Raji (cell line): ENCODE measurements around the gene TIMM22.

Experiments
- POLR2A ChIP-seq: IDR thresholded peaks from 2 replicates; pipeline ENCODE4 v1.6.1; 2011; ENCODE audit warnings: low read depth, low read length, control low read depth; ENCODE audit not compliant: insufficient read depth

TIMM22 gene

GRCh38 chr17:1037238-1037879, 40.4 kb downstream of the TIMM22 start:
- no peak for TF ChIP-seq POLR2A

DNA sequence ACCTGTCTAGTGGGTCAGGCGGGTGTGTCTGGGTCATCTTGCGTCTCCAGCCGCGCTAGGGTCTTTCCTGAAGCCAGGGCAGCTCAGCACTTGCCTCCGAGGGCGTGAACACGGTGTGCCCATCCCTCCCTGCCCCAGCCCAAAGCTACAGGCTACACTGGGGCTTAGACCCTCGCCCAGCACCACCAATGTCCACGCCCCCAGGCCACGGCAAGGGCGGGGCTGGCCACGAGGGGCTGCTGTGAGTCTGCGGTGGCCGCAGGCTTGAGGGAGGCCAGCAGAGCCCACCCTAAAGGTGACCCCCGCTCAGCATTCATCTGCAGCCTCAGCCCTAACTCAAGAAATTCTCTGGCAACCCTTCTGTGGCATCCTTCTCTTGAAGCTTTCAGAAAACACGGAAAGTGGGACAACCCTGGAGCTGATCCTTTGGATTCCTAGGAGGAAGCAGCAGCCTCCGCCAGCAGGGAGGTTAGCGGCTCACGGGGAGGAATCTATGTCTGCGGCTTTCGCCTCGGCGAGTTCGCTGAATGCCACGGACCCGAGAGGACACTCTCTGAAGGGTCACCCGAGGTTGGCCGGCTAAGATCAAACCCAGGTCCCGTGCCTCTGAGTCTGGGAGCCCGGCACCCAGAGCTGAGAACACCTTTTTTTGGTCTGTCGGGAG, 41.7 kb downstream of the TIMM22 start:
- no peak for TF ChIP-seq POLR2A

GRCh38 chr17:1039123-1039507, 42.2 kb downstream of the TIMM22 start:
- TF ChIP-seq POLR2A = no peak

DNA sequence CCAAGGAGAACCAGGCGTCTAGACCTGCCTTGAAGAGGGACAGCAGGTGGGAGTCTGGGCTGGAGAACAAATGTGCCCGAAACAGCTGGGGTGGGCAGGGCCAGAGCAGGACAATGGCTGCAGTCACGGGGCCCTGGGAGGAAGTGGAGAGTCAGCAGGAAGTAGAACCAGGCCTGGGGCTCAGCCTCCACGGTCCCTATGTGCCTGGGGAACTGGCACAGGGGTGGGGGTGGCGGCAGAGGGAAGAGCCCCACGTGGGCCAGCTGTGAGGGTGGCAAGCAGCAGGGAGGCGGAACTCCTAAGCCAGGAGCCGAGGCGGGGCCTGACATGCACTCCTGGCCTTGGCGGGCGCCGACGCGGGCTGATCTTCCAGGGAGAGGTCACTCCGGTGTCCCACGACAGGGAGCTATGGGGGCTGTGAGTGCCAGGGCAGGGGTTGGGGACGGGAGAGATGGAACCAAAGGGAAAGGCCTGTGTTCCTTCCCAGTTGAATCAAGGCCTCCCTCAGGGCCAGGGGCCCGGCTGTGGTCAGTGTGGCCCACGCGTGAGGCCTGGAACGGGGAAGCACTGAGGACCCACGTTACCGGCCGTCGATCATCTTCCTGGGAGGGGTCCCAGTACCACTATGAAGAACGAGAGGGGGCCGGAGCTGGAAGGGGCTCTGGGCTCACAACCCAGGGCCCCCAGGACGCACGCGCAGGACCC, 42.7 kb downstream of the TIMM22 start:
- TF ChIP-seq POLR2A = no peak

- TF ChIP-seq POLR2A = no peak
Observed at GRCh38 chr17:1040216-1040600, 43.3 kb downstream of the TIMM22 start.

GRCh38 chr17:1041746-1042145, 44.8 kb downstream of the TIMM22 start:
- no peak for TF ChIP-seq POLR2A

DNA sequence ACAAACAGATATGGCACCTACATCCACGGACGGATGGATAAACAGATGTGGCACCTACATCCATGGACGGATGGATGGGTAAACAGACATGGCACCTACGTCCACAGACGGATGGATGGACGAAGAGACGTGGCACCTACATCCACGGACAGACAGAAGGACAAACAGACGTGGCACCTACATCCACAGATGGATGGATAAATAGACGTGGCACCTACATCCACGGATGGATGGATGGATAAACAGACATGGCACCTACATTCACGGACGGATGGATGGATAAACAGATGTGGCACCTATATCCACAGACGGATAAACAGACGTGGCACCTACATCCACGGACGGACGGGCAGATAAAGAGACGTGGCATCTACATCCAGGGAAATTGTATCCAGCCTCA, 45.6 kb downstream of the TIMM22 start:
- no peak for TF ChIP-seq POLR2A

GRCh38 chr17:1043601-1044251, 46.8 kb downstream of the TIMM22 start:
- TF ChIP-seq POLR2A = no peak

- no peak for TF ChIP-seq POLR2A
Observed at GRCh38 chr17:1045456-1045855, 48.5 kb downstream of the TIMM22 start.

DNA sequence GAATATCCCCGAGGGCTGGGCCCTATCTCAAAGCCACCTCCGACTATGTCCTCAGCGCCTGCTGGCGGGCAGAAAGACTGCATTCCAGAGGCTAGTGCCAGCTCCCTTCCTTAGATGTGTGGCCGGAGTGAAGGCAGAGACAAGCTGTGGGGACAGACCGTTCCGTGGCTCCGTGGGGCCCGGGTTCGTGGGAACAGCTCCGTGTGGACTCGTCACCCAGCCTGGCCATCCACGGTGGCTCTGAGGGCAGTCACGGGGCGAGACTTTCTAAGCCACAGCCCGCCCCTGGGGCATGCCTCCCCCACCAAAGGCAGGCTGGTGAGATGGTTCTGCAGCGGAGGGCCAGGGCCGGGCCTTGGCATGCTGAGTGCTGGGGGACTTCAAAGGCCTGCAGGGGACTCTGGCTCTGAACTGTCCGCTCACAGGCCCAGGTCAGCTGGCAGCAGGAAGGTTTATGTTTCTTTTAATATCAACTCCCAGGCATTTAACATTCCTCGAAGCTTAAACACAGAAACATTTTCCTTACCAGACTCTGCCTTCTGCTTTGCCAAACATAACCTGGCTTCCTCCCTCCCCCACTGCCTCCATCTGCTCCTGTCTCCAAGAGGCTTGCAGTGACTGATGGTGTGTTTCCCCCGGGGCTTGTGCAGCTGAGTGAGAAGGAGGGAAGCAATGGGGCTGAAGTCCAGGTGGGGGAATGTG, 50.4 kb downstream of the TIMM22 start:
- no peak for TF ChIP-seq POLR2A

- TF ChIP-seq POLR2A = no peak
Observed at GRCh38 chr17:1047879-1048470, 51.0 kb downstream of the TIMM22 start.

DNA sequence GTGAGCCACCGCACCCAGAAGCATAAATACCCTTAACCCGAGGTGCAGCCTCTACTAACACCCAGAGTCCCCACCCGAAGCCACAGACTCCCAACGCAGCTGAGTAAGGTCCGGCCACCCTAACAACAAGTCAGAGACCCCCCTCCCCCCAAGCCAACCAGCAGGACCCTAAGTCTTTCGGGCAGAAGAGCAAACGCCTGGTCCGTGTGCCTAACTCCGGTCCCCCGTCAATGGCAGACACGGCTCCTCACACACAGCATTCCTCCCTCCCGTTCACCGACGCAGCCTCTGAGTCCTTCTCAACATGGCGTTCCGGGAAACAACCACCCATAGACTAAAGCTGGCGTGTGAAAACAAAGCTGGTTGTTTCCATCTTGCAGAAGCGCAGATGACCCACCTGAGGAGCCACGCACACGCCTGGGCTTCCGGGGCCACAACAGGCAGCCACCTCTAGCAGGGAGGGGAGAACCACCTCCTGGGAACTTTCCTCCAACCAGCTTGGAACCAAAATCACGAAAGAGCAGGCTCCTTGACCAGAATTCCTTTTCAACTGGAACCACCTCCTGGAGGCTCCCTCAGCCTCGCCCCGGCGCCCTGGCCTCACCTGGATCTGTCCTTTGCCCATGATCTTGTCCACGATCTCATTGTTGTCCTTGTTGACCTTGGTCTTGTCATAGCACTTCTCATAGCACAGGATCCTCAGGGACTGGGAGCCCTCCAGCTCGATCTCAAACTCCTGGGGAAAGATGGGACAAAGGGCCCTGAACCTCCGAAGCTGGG, 52.7 kb downstream of the TIMM22 start:
- no peak for TF ChIP-seq POLR2A

GRCh38 chr17:1050246-1050995, 53.5 kb downstream of the TIMM22 start:
- no peak for TF ChIP-seq POLR2A
